22Rv1 (cell line): ENCODE results near the gene SYNPR.

Experiments used
- H3K27ac ChIP-seq: fragments of 450-650 bp; 2 replicates; pipeline ENCODE4 v1.5.1; 2017
- ZFX ChIP-seq: fragments of 450-650 bp; IDR thresholded peaks from 2 replicates; pipeline ENCODE4 v1.6.1; 2017; ENCODE audit warnings: antibody characterized with exemption, borderline replicate concordance
- TF ChIP-seq, protein P1 (sequence below): fragments of 450-650 bp; IDR thresholded peaks from 2 replicates; pipeline ENCODE4 v1.5.1; 2017; ENCODE audit warnings: mild to moderate bottlenecking

SYNPR gene

DNA sequence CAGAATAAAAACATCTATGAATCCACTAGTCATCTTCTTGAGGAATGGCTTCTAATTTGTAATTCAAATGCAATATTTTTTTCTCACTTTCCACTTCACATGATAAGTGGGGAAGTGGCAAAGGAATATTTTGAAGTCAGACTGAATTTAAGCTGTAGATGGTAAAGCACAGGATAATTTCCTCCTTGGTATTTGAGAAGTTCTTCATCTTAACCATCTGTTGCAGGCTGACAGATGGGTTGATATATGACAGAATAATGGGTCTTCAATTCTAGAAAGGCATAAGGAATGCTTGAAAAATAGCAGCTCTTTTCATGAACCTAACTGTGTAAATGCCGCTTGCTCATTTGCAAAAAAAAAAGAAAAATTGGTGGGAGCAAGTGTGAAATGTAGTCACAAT, 307.8 kb downstream of the SYNPR start:
- H3K27ac ChIP-seq: no peak overlapping the region
- no peak for TF ChIP-seq ZFX
- TF ChIP-seq, protein P1, sequence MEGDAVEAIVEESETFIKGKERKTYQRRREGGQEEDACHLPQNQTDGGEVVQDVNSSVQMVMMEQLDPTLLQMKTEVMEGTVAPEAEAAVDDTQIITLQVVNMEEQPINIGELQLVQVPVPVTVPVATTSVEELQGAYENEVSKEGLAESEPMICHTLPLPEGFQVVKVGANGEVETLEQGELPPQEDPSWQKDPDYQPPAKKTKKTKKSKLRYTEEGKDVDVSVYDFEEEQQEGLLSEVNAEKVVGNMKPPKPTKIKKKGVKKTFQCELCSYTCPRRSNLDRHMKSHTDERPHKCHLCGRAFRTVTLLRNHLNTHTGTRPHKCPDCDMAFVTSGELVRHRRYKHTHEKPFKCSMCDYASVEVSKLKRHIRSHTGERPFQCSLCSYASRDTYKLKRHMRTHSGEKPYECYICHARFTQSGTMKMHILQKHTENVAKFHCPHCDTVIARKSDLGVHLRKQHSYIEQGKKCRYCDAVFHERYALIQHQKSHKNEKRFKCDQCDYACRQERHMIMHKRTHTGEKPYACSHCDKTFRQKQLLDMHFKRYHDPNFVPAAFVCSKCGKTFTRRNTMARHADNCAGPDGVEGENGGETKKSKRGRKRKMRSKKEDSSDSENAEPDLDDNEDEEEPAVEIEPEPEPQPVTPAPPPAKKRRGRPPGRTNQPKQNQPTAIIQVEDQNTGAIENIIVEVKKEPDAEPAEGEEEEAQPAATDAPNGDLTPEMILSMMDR: no peak

GRCh38 chr3:63588895-63589294, 310.8 kb downstream of the SYNPR start:
- no peak for TF ChIP-seq ZFX
- TF ChIP-seq, protein P1: no peak

GRCh38 chr3:63593779-63594178, 315.7 kb downstream of the SYNPR start:
- no peak overlapping the region for H3K27ac ChIP-seq
- TF ChIP-seq ZFX: no peak
- TF ChIP-seq, protein P1: no peak

More at GRCh38 chr3:63588895-63589294, 310.8 kb downstream of the SYNPR start:
- H3K27ac ChIP-seq: no peak overlapping the region

DNA sequence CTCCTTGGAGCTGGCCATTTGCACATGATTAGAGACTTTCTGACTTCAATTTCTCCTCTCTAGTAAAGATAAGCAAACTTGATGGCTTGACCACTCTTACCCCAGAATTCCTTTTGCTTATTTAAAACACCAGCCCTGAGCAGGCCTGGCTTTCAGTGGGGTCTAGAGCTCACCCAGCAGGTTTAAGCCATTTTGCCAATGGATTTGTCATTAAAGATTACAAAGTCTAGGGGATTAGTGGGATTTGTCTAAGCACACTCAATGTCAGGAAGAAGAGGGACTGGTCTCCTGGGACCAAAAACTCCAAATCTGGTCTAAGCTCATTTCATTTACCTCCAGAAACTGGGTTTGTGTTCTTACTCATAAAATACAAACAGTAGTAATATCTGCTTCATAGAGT, 317.1 kb downstream of the SYNPR start:
- no peak overlapping the region for H3K27ac ChIP-seq
- TF ChIP-seq, protein P1: no peak
- TF ChIP-seq ZFX: no peak

GRCh38 chr3:63597019-63597418, 318.9 kb downstream of the SYNPR start:
- no peak overlapping the region for H3K27ac ChIP-seq
- TF ChIP-seq, protein P1: no peak
- TF ChIP-seq ZFX: no peak

DNA sequence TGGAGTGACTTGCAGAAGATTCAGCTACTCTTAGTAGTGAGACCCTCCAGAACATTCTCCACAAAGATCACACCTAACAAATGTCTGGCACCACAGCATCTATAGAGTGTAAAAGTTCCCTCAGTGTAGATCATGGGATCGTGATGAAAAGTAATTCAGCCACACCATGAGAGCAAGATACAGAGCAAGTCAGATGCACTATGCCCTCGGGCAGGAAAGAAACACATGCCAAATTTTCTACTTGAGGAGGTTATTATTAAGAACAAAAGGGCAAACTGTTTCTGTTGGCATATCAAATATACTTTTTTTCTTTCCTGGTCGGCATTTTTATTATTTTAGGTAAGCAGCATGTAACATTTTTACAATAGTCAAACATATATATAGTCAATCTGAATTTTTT, 329.6 kb downstream of the SYNPR start:
- TF ChIP-seq, protein P1: no peak
- TF ChIP-seq ZFX: no peak
- no peak overlapping the region for H3K27ac ChIP-seq

GRCh38 chr3:63609408-63609807, 331.3 kb downstream of the SYNPR start:
- H3K27ac ChIP-seq: no peak overlapping the region
- TF ChIP-seq, protein P1: no peak
- no peak for TF ChIP-seq ZFX
